GM23248 (cell line): ENCODE results near the gene PSMA5.

Experiments
- EZH2 ChIP-seq: fragments of 200-600 bp; sonication (generic); IDR thresholded peaks from 2 replicates; pipeline ENCODE4 v1.6.1; 2018; ENCODE audit warnings: antibody characterized with exemption, mild to moderate bottlenecking; ENCODE audit not compliant: insufficient read depth, poor library complexity, severe bottlenecking
- EZH2phosphoT487 ChIP-seq: fragments of 200-600 bp; sonication (generic); IDR thresholded peaks from 2 replicates; pipeline ENCODE4 v1.6.1; 2018; ENCODE audit warnings: antibody characterized with exemption, moderate library complexity, mild to moderate bottlenecking, low read depth; ENCODE audit not compliant: insufficient read depth

DNA sequence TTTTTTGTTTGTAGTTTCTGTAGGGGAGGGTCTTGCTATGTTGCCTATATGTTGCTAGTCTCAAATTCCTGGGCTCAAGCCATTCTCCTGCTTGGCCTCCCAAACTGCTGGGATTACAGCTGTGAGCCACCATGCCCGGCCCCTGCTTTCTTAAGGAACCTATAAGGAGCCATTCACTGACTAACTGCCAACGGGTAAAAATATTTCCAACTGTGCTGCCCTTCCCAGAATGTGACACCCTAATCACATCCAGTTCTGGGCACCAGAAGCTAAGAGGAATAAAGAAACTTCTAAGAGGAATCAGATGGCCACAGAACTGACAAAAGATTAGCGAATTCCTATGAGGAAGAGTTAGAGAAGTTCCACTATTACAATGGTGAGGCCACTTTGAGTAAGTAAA, 46.5 kb upstream of the PSMA5 start:
- TF ChIP-seq EZH2, result no peak
- TF ChIP-seq EZH2phosphoT487, result no peak
